Left lung (tissue), 10 donors: Measurements from ENCODE around the gene ATF1. TPM values are rescaled to one million over a fixed set of nuclear protein-coding genes. Genes with fewer than 3 reads are reported as not detected.
A peak's percentile ranks its signal among the peaks of the same experiment; 100 is the strongest.
"Not testable (repeated sequence)": the region's sequence is repeated elsewhere in the genome, so short reads cannot be mapped to it uniquely, and the experiment has no call there.

ENCODE experiments used
- ATAC-seq: fragments of 200-7000 bp; cut with Tn5 transposase; one replicate; pipeline ENCODE4 v1.9.1; 2020; ENCODE audit warnings: moderate library complexity
- DNase-seq, 4 donors: peaks; one replicate each; pipeline ENCODE4 v3.0.0-alpha.2; 2013 to 2020
- H3K27ac ChIP-seq, 2 donors: fragments of 200-600 bp; sonication (generic) in 1 of 2; one replicate each; pipeline versions ENCODE4 v1.5.0 to v1.8.0; 2020 to 2021
- H3K27me3 ChIP-seq, 2 donors: fragments of 200-600 bp; sonication (generic) in 1 of 2; one replicate each; pipeline versions ENCODE4 v1.5.0 to v1.8.0; 2020 to 2021
- H3K36me3 ChIP-seq, 2 donors: fragments of 200-600 bp; sonication (generic) in 1 of 2; one replicate each; pipeline versions ENCODE4 v1.5.0 to v1.8.0; 2020 to 2021
- H3K4me1 ChIP-seq, 2 donors: fragments of 200-600 bp; one replicate each; pipeline ENCODE4 v1.8.0; 2021
- H3K4me3 ChIP-seq, 2 donors: fragments of 200-600 bp; sonication (generic) in 1 of 2; one replicate each; pipeline versions ENCODE4 v1.5.0 to v1.8.0; 2020 to 2021; ENCODE audit warnings: mild to moderate bottlenecking in 1 of 2
- H3K9me3 ChIP-seq, 2 donors: fragments of 200-600 bp; sonication (generic) in 1 of 2; one replicate each; pipeline versions ENCODE4 v1.5.0 to v1.8.0; 2020 to 2021
- intact Hi-C, 2 donors: fragments of 100-400 bp; cut with DNase I; formaldehyde crosslinking; loops; one replicate each; pipeline versions ENCODE4 v1.11.2 to v1.14.2; 2022
- polyA plus RNA-seq, 6 donors: library from polyadenylated mRNA; unstranded; fragments of 120-200 nt; gene quantifications; one replicate each; pipeline ENCODE4 v1.2.1, GENCODE V29; 2013; ENCODE audit not compliant: insufficient read length in 6 of 6
- total RNA-seq, 2 donors: library from RNA; stranded (reverse); fragmentation: NEBNext Ultra II Directional; extraction: Animal tissue kit (Norgen Biotek cat#: 25700); gene quantifications; one replicate each; pipeline ENCODE4 v1.2.1, GENCODE V29; 2021
- TF ChIP-seq, protein P1 (sequence below), 2 donors: fragments of 200-600 bp; sonication (generic) in 1 of 2; IDR thresholded peaks; one replicate each; pipeline versions ENCODE4 v1.5.0 to v1.8.0; 2021; ENCODE audit warnings: antibody characterized with exemption in 2 of 2
- donor health status: DM: no; HTN: yes; CAD: no.
- donor health status: DM: no; HTN: no; CAD: no.

The ATF1 gene
- total and polyA plus RNA-seq, 8 donors, result 33.0 to 56.4 (median 45.9) TPM

DNA sequence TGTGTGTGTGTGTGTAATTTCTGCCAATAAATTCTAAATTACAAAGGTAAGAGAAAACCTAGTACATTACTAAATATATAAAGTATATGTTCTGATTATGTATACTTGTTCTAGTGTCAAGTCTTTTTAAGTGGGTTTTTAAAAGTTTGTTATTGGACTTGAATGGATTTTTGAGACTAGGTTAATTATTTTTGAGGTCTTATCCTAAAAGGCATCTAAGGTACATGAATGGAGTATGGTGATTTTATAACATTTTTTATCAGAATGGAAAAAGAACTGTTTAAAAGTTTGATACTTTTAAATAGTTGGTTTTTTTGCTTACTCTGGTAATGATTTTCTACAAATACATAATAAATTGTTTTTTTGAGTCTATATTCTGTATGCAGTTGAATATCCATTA is 56.3 kb downstream of the ATF1 start:
- DNase-seq (no peak), ATAC-seq (no peak)
- H3K4me3 ChIP-seq, result no peak overlapping the region
- H3K9me3 ChIP-seq, result no peaks in the 10 kb centered on the region
- H3K27me3 ChIP-seq, result no peaks in the 10 kb centered on the region
- peaks cover 4 to 40% of the 10 kb centered on the region in 2 donors for H3K36me3 ChIP-seq
- H3K27ac ChIP-seq, result no peak overlapping the region
- TF ChIP-seq, protein P1, sequence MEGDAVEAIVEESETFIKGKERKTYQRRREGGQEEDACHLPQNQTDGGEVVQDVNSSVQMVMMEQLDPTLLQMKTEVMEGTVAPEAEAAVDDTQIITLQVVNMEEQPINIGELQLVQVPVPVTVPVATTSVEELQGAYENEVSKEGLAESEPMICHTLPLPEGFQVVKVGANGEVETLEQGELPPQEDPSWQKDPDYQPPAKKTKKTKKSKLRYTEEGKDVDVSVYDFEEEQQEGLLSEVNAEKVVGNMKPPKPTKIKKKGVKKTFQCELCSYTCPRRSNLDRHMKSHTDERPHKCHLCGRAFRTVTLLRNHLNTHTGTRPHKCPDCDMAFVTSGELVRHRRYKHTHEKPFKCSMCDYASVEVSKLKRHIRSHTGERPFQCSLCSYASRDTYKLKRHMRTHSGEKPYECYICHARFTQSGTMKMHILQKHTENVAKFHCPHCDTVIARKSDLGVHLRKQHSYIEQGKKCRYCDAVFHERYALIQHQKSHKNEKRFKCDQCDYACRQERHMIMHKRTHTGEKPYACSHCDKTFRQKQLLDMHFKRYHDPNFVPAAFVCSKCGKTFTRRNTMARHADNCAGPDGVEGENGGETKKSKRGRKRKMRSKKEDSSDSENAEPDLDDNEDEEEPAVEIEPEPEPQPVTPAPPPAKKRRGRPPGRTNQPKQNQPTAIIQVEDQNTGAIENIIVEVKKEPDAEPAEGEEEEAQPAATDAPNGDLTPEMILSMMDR (IDR thresholded peaks at IDR 0.05), result no peak
- intact Hi-C loops, result no loop called here
- H3K4me1 ChIP-seq, result no peaks in the 10 kb centered on the region

DNA sequence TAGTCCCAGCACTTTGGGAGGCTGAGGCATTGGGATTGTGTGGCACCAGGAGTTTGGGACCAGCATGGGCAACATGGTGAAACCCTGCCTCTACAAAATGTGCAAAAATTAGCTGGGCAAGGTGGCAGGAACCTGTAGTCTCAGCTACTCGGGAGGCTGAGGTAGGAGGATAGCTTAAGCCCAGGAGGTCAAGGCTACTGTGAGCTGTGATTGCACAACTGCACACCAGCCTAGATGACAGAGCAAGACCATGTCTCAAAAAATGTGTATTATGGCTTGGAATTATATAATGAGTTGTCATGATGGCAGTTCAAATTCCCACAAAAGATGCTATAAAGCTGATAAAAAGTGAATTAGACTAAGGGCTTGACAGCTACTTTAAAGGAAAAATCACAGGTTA is 58.2 kb downstream of the ATF1 start:
- no peaks in the 10 kb centered on the region for H3K27me3 ChIP-seq
- no peaks in the 10 kb centered on the region for H3K4me1 ChIP-seq
- H3K27ac ChIP-seq, result no peak overlapping the region
- intact Hi-C loops, result no loop called here
- no peak for ATAC-seq
- TF ChIP-seq, protein P1 (IDR thresholded peaks at IDR 0.05), result no peak
- no peak for DNase-seq
- no peak overlapping the region for H3K4me3 ChIP-seq
- H3K36me3 ChIP-seq, result peaks cover 4 to 21% of the 10 kb centered on the region in 2 donors
- H3K9me3 ChIP-seq, result no peaks in the 10 kb centered on the region

- H3K27ac ChIP-seq, H3K4me1 ChIP-seq, H3K9me3 ChIP-seq, ATAC-seq, intact Hi-C loops, H3K27me3 ChIP-seq, DNase-seq, H3K4me3 ChIP-seq, H3K36me3 ChIP-seq: not testable (repeated sequence)
Measured at GRCh38 chr12:50823724-50824123, 59.8 kb downstream of the ATF1 start.

- H3K27me3 ChIP-seq, result no peaks in the 10 kb centered on the region
- intact Hi-C loops, result no loop called here
- TF ChIP-seq, protein P1 (IDR thresholded peaks at IDR 0.05), result no peak
- no peak overlapping the region for H3K27ac ChIP-seq
- no peaks in the 10 kb centered on the region for H3K9me3 ChIP-seq
- no peak overlapping the region for H3K4me3 ChIP-seq
- H3K4me1 ChIP-seq, result no peaks in the 10 kb centered on the region
- DNase-seq (no peak), ATAC-seq (peak; percentile 47)
- H3K36me3 ChIP-seq, result no peaks in the 10 kb centered on the region
Measured at GRCh38 chr12:50824914-50825313, 61.0 kb downstream of the ATF1 start.

DNA sequence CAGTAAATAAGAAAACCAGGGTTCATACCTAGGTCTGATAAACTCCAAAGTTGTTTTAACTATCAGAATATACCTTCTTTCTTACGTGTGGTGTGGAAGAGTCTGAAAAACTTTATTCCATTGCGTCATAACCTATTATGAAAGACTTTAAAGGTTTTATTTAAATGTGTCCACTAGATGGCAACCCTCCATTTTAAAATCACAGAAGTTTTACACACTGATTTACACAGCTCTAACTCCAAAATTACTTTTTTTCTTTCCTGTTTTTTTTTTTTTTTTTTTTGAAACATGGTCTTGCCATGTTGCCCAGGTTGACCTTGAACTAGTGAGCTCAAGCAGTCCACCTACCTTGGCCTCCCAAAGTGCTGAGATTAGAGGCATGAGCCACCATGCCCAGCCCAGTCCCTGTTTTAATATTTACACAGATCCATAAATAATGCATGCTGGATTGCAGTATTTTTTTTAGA is 61.5 kb downstream of the ATF1 start:
- no peaks in the 10 kb centered on the region for H3K9me3 ChIP-seq
- H3K36me3 ChIP-seq, result no peaks in the 10 kb centered on the region
- TF ChIP-seq, protein P1 (IDR thresholded peaks at IDR 0.05), result peak; percentile 11 to 32
- no peaks in the 10 kb centered on the region for H3K4me1 ChIP-seq
- ATAC-seq (peak; percentile 87), DNase-seq (peak in 2 of 4 donors; percentile 71 to 84)
- intact Hi-C loops, result no loop called here
- H3K4me3 ChIP-seq, result no peak overlapping the region
- no peak overlapping the region for H3K27ac ChIP-seq
- H3K27me3 ChIP-seq, result no peaks in the 10 kb centered on the region

GRCh38 chr12:50828121-50828520 is 64.2 kb downstream of the ATF1 start:
- Histone ChIP-seq H3K9me3 (peaks cover 0 to 1% of the 10 kb centered on the region in 2 donors), H3K27me3 (no peaks in the 10 kb centered on the region), H3K27ac (no peak overlapping the region), H3K4me3 (no peak overlapping the region), H3K36me3 (no peaks in the 10 kb centered on the region), H3K4me1 (no peaks in the 10 kb centered on the region)
- DNase-seq (no peak), ATAC-seq (no peak)
- intact Hi-C loops, result no loop called here
- TF ChIP-seq, protein P1 (IDR thresholded peaks at IDR 0.05), result no peak
